GM12875 (cell line): ENCODE data around the gene HS3ST4.

Source experiments
- H3K4me3 ChIP-seq: one replicate; pipeline ENCODE4 v1.5.1; 2011; ENCODE audit warnings: low read depth, low read length, control low read depth
- CTCF ChIP-seq: IDR thresholded peaks from 2 replicates; pipeline ENCODE4 v1.5.1; 2011; ENCODE audit warnings: low read depth, mild to moderate bottlenecking, control low read depth, inconsistent platforms, low read length, moderate library complexity, borderline replicate concordance; ENCODE audit not compliant: insufficient read depth

The HS3ST4 gene

GRCh38 chr16:26186091-26186615, 494.4 kb downstream of the HS3ST4 start:
- TF ChIP-seq CTCF: no peak
- no peak overlapping the region for H3K4me3 ChIP-seq
